NCI-H1436 treated with DMSO at 0.1 percent for 48 hours (cell line): ENCODE measurements around the gene RIMBP2.
"Not testable (repeated sequence)": the region's sequence is repeated elsewhere in the genome, so short reads cannot be mapped to it uniquely, and the experiment has no call there.

Source experiments
- DNase-seq: peaks from one replicate; lab custom pipeline; 2025; lab: John Stamatoyannopoulos, UW

RIMBP2 gene, protein sequence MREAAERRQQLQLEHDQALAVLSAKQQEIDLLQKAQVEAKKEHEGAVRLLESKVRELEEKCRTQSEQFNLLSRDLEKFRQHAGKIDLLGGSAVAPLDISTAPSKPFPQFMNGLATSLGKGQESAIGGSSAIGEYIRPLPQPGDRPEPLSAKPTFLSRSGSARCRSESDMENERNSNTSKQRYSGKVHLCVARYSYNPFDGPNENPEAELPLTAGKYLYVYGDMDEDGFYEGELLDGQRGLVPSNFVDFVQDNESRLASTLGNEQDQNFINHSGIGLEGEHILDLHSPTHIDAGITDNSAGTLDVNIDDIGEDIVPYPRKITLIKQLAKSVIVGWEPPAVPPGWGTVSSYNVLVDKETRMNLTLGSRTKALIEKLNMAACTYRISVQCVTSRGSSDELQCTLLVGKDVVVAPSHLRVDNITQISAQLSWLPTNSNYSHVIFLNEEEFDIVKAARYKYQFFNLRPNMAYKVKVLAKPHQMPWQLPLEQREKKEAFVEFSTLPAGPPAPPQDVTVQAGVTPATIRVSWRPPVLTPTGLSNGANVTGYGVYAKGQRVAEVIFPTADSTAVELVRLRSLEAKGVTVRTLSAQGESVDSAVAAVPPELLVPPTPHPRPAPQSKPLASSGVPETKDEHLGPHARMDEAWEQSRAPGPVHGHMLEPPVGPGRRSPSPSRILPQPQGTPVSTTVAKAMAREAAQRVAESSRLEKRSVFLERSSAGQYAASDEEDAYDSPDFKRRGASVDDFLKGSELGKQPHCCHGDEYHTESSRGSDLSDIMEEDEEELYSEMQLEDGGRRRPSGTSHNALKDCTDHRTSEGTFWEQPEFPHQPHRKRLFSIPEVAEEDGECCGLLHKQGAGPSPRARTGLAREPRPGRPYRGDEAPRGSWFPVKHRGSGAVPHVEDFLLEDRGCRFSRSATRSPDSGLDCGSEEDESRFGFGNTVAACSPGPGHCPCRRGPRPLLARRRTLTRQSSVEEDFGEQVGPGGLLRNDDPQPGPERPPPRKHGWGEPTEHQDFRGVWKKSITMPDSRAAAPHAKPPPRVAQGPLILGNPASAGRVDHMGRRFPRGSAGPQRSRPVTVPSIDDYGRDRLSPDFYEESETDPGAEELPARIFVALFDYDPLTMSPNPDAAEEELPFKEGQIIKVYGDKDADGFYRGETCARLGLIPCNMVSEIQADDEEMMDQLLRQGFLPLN (N-terminal part only)

DNA sequence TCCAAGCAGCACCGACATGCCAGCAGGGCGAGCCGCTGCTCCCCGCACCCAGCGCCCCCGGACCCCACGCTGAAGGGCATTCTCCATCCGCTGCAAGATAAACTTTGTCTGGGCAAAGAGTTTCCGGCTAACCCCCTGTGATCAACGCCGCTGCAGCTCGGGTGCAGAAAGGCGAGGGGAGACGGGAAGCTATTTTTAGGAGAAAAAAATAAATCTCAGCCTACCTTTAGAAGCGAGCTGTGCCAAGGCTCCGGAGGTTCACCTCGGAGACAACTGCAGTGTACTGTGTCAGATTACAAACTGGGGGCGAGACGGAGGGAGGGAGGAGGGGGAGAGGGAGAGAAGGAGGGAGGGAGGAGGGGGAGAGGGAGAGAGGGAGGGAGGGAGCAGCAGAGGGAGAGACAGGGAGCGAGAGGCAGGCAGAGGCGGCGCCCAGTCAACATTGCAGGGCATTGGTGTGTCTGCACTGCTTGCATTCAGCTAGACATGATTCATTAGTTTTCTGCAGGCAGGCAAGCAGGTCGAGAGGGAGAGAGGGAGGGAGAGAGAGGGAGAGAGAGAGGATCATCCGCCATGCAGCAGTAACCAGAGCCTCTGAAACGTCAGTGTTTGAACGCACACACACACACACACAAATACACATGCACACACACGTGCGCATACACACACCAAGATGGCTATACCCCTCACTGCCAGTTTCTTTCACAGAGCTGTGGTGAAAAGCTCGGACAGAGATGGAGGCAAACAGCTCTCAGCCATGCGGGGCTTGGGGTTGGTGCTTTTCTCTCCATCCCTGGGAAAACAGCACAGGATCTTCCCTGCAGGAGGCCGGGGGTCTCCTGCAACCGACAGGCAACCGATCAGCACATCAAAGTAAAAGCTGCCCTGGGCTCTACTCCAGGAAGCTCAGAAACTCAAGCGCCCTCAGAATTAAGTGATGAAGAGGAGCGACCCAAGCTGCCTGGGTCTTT is at the start of gene RIMBP2:
TSS of gene RIMBP2 (minus strand) at position 302 of the 971 bp plus-strand sequence. CDS start 237,286 bp downstream, outside the sequence.
- DNase-seq: peak; percentile 29

DNA sequence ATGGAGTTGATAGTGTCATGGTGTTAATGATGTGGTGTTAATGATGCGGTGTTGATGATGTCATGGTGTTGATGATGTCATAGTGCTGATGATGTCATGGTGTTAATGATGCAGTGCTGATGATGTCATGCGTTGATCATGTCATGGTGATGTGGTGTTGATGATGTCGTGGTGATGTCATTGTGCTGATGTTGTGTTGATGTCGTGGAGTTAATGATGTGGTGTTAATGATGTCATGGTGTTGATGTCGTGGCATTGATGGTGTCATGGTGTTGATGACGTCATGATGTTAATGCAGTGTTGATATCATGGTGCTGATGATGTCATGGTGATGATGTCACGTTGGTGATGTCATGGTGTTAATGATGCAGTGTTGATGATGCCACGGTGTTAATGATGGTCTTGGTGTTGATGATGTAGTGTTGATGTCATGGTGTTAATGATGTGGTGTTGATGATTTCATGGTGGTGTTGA is 49.1 kb upstream of the RIMBP2 start:
- DNase-seq: no peak

DNA sequence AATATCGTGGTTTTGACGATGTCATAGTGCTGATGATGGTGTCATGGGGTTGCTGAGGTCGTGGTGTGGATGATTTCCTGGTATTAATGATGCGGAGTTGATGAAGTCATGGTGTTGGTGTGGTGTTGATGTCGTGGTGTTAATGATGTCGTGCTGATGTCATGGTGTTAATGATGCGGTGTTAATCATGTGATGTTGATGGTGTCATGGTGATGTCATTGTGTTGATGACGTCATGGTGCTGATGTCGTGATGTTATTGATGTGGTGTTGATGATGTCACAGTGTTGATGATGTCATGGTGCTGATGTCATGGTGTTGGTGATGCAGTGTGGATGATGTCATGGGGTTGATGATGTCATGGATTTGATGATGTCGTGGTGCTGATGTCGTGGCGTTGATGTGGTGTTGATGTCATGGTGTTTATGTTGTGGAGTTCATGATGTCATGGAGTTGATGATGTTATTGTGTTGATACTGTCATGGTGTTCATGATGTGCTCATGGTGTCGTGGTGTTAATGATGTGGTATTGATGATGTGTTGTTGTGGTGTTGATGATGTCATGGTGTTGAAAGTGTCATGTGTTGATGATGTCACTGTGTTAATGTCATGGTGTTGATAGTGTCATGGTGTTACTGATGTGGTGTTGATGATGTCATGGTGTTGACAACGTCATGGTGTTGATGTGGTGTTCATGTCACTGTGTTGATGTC is 48.5 kb upstream of the RIMBP2 start:
- DNase-seq: no peak

DNA sequence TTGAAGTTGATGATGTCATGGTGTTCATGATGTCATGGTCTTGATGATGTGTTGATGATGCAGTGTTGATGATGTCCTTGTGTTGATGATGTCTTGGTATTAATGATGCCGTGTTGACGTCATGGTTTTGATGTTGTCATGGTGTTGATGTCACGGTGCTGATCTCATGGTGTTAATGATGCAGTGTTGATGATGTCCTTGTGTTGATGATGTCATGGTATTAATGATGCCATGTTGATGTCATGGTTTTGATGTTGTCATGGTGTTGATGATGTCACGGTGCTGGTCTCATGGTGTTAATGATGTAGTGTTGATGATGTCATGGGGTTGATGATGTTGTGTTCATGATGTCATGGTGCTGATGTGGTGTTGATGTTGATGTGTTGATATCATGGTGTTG is 48.0 kb upstream of the RIMBP2 start:
- no peak for DNase-seq

DNA sequence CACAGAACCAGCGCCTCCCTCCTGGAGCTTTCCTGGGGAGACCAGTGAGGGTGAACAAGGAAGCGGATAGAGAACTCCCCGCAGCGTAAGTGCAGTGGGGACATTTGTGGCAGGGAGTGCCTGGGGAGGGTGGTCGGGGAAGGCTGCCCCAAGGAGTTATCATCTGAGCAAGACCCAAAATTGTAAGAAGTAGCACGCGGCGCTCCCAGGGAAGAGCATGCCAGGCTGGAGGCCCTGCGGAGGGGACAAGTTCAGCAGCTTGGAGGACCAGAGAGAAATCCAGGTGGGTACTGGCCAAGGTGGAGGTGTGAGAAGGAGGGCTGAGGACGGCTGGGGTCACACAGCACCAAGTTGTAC is 46.2 kb upstream of the RIMBP2 start:
- DNase-seq: no peak

DNA sequence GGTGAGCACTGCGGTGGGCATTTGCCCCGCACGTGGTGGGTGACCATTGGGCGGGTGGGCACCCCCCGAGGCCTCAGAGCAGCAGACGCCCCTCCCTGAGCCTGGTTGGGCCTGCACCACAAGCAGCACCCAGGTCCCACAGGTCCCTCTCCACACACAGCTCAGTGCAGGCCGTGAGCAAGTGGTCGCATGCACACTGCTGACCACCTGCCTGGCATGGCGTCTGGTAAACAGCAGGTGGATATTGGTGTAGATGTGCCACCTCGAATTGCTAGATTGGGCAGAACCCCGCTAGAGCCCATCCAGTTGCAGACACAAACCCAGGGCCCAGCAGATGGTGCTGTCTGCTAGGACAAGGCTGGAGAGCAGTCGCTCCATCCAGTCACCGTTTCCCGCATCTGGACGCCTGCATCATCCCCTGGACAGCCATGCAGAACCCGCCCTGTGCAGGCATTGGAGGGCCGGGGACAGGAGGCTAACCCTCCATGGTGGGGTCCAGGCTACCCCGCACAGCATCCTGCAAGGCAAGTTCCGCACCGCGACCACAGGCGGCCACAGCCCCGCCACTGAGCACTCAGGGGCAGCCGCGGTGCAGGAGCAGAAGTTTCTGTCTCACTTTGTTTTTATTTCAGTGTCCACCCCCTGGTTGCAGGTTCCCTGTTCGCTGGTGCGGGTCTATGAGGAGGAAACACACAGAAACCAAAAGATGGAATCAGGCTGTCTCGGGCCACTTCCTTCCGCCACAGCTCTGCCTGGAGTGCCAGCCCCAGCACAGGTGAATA is 45.6 kb upstream of the RIMBP2 start:
- DNase-seq: no peak

DNA sequence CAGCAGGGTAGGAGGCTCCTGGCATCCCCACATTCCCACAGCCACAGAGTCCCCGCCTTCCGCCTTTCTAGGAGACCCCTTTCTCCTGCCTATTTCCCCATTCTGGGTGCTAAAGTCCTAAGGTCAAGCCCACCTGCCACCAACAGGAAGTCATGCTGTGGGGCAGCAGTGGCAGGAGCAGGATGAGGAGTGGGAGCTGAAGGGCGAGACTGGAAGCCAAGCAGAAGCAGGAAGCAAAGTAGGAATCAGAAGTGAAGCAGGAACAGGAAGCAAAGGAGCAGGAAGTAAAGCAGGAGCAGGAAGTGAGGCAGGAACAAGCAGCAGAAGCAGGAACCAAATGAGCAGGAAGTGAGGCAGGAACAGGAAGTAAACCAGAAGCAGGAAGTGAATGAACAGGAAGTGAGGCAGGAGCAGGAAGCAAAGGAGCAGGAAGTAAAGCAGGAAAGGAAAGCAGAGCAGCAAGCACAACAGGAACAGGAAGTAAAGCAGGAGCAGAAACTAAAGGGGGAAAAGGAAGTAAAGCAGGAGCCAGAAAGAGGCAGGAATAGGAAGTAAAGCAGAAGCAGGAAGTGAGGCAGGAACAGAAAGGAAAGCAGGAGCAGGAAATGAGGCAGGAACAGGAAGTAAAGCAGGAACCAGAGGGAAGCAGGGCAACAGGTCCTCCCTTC is 38.3 kb upstream of the RIMBP2 start:
- no peak for DNase-seq

DNA sequence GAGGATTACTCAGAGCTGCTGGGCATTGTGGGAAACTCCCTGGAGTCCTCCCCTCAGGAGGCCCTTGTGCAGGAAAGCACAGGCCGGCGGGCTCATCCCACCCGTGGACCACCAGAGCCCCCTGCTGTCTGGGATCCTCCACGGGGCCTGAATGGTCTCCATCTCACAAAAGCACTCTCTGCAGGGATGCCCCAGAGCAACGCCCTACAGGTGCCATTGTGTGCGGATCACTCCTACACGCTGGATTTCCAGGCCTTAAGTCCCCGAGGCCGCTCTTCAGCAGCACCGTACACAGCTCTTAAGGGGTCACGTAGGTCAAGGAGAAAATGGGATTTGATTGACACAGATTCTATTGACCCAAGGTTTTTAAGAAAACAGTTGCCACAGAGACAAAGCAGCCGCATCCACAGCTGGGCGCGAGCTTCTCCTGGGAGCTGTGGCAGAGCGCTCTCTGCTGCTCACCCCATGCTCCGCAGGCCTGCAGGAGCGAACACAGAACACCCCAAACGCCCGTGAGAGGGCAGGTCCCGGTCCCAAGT is 36.7 kb upstream of the RIMBP2 start:
- DNase-seq: no peak

DNA sequence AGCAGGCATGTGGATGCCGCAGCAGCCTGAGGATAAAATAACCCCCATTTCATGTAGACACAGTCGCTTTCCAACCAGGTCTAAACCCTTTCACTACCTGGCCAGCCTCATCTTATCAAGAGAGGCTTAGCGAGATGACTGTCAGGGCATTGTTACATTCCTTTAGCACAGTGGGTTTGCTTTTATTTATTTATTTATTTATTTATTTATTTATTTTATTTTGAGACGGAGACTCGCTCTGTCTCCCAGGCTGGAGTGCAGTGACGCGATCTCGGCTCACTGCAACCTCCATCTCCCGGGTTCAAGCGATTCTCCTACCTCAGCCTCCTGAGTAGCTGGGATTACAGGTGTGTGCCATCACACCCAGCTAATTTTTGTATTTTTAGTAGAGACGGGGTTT is 35.9 kb upstream of the RIMBP2 start:
- DNase-seq: not testable (repeated sequence)

DNA sequence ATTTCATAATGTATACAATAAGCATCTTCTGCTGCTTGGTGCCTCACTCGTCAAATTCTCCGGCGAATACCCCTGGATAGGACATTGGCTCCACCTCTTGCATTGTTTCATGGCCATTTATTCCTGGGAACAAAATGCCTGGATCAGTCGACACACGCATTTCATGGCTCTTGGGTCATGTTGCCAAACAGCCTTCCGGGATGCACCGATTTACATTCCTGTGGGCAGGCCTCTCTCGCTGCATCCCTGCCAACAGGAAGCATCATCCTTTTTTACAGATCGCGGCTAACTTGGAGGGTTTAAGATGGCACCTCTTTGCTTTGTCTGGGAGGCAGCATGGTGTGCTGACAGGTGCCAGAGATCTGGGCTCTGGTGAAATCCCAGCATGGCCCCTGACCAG is 32.7 kb upstream of the RIMBP2 start:
- DNase-seq: no peak

DNA sequence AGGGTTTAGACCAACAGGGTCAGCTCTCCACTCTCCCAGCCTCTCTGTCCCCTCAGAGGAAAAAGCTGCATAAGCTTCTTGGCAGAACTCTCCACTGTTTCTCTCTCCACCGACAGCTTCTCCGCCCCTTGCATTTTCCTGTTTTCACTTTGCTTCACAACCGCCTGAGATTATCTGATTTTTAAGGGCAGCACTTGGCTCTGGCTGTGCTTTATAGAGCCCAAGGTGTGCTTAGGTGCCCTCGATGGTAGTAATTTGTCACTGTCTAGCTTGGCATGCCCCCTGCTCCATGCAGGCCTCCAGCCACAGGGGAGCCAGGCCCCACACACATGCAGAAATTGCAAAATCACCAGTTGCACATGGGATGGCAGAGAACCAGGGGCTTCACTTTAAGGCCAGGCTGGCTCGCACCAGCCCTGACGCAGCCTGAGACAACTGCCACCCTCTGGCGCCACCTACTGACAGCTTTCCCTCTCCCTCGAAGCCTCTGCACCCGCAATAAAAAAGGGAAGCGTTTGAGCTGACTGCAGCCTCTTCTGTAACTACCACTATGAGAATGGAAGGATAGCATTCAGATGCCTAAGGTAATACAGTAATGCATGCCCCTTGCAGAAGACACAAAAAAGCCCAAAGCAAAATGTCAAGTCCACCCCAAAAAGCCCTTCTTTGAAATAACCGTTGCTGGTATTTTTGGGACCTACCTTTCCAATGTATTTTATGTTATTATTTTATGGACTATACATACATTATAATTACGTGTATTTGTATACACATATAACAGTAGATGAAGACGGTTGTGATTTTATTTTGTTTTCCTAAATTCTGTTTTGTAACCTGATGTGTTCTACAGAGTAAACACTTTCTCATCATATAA is 32.0 kb upstream of the RIMBP2 start:
- DNase-seq: no peak

DNA sequence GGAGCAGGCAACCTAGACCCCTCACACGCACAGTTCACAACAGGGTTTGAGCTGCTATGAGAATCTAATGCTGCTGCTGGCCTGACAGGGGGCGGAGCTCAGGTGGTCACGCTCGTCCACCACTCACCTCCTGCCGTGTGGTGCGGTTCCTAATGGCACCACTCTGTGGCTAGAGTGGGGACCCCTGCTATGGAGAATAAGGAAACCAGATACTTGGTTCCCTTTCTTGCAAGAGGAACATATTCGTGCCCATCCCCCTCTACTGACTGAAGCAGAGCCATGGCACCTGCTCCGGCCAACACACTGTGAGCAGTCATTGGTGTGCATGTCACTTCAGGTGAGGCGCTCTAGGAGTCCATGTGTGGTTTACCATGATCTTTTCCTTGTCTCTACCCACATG is 30.4 kb upstream of the RIMBP2 start:
- DNase-seq: no peak

DNA sequence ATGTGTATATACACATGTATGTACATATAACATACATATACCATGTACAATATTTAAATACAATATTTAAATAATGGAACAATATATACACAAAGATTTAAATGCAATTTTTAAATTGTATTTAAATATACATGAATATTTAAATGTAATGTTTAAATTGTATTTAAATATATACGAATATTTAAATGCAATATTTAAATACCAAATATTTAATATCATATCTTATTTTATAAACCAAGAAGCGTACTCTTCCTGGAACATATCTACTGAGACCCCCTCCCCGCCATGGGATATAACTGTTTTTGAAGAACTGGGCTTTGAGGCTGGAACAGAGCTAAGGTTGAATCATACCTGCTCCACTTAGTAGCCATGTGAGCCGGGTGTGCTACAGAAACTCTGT is 29.8 kb upstream of the RIMBP2 start:
- no peak for DNase-seq

DNA sequence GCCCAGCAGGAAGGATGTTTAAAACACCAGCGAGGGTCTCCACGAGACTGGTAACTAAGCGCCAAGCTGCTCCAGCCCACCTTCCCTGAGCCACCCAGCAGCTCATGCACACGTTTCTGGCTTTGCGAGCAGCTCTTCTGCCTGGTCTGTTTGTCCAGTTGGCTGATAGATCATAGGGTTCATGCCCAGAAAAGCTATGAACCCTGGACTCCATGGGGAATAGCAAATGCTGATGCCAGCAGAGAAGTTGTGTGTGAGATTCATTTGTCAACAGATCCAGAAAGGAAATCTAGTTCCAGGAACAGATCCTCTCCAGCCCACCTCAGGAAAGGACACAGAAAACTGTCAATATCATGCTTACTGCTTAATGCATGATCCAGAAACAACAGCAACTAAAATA is 28.2 kb upstream of the RIMBP2 start:
- no peak for DNase-seq

DNA sequence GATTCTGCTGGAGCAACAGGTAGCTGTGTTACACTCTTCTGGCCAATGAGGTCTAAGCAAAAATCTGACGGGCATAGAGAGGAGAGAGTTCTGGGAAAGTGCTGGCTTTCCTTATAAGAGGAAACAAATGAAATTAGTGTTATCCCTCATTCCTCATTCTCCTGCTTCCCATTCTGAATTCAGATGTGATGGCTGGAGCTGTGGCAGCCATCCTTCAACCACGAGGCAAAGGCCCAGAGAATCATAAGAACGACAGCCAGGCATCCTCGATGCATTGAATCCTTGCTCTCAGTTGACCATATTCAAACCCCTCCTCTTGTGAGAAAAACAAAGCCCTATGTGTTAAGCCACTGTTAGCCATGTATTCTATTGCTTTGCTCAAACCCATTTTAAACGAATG is 27.5 kb upstream of the RIMBP2 start:
- DNase-seq: no peak

DNA sequence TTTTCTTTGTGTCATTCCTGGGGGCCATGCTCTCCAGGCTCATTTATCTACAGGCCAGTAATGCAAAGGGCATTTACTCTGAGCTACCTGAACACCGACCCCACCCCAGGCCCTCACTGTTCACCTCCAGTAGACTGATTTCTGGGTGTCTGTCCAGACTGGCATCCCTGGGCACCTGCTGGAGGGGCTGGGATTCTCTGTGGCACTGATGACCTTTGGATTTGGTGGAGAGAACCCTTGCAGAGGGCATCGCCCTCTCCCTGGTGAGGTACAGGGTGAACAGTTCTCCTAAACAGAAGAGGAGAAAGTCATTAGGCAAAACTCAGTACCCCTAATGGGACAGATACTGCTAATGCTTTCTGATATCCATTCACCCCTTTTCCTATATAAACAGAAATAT is 27.1 kb upstream of the RIMBP2 start:
- DNase-seq: no peak

DNA sequence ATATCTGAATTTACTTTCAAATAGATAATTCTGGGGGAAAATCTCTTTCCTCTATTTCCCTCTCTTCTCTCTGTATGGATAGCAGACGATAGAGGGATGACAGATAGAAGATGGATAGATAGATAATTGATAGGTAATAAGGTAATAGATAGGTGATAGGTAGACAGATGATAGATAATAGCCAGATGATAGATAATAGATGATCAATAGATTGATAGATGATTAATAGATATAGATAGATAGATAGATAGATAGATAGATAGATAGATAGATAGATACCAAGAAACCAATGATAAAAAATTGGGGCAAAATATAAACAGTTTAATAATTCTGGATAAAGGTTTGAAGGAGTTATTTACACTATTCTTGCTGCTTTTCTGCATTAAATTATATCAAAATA is 26.6 kb upstream of the RIMBP2 start:
- no peak for DNase-seq

DNA sequence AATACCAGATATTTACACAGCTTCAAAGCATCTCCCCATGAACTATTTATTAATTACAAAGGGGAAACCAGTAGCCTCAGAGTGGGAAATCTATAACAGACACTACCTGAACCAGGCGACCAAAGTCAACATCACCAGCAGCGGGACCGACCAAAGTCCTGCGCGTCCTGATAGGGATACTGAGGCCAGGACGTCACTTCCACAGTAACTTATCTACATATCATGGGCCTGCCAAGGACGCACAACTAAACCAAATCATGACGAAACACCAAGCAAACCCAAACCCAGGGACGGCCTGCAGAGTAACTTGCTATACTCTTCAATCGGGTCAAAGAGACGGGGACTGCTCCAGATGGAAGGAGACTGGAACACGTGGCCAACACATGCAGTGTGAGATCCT is 26.0 kb upstream of the RIMBP2 start:
- no peak for DNase-seq
